ENCODE results near the gene R3HDML. TPM values are rescaled to one million over a fixed set of nuclear protein-coding genes. Genes with fewer than 3 reads are reported as not detected.

Gene R3HDML
- polyA plus RNA-seq, 3 donors = not detected

DNA sequence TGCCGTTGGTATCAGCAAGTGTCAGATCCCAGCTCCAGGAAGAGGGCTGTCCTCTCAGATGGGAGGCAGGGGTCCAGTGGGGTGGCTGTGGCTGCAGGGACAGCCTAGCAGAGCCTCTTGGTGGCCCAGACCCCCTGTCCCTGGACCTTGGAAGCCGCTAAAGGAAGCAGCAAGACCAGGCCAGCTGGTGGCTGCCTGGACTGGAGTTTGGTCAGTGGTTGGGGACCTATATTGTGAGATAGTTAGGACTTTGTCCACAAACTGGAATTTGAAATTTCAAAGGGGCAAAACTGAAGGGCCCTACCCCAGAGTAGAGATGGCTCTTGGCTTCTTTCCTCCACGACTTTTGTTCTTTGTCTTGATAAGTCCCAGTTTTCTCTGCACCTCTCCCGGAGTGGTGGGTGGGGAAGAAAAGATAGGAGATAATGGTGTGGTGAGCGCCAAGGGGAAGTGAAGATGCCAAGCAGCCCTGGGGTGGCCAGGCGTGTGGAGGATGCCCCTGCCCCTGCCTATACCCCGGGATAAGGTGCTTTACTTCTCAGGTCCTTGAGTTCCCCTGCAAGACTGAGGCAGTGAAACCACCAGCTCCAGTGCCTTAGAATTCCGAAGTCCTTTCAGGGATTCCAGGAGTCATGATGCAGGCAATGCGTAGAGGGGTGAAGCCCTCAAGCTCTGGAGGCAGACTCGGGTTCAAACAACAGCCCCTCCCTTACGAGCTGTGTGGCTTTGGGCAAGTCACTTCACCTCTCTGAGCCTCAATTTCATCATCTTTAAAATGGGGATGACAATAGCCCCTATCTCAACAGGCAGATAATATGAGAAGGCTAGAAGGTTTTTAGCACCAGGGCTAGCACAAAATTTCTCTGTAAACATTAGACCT is 58.9 kb downstream of the R3HDML start:
- H3K36me3 Mint-ChIP-seq = no peaks in the 10 kb centered on the region
- no peak overlapping the region for H3K4me3 ChIP-seq (replicated peaks in 1 of 3; ENCODE audit: low read depth in 2 of 3, low read length in 3 of 3)
- H4K20me1 ChIP-seq (ENCODE audit: insufficient read depth, low read length) = no peaks in the 10 kb centered on the region
- peaks cover 6% of the 10 kb centered on the region for H3K4me1 Mint-ChIP-seq
- H3K9me3 ChIP-seq (replicated peaks in 1 of 2; ENCODE audit: control insufficient read depth in 1 of 2, insufficient read depth in 1 of 2, low read length in 2 of 2) = no peaks in the 10 kb centered on the region
- H2AFZ ChIP-seq (ENCODE audit: insufficient read depth, low read depth, low read length, poor library complexity, severe bottlenecking) = no peak overlapping the region
- TF ChIP-seq, protein P1, sequence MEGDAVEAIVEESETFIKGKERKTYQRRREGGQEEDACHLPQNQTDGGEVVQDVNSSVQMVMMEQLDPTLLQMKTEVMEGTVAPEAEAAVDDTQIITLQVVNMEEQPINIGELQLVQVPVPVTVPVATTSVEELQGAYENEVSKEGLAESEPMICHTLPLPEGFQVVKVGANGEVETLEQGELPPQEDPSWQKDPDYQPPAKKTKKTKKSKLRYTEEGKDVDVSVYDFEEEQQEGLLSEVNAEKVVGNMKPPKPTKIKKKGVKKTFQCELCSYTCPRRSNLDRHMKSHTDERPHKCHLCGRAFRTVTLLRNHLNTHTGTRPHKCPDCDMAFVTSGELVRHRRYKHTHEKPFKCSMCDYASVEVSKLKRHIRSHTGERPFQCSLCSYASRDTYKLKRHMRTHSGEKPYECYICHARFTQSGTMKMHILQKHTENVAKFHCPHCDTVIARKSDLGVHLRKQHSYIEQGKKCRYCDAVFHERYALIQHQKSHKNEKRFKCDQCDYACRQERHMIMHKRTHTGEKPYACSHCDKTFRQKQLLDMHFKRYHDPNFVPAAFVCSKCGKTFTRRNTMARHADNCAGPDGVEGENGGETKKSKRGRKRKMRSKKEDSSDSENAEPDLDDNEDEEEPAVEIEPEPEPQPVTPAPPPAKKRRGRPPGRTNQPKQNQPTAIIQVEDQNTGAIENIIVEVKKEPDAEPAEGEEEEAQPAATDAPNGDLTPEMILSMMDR (IDR thresholded peaks at IDR 0.05) = no peak
- H3K36me3 ChIP-seq (replicated peaks in 1 of 2; ENCODE audit: control insufficient read depth in 1 of 2, insufficient read depth in 2 of 2, low read length in 2 of 2) = no peaks in the 10 kb centered on the region
- no peak overlapping the region for H3K4me3 Mint-ChIP-seq
- H3K27me3 ChIP-seq (ENCODE audit: control insufficient read depth in 2 of 2, insufficient read depth in 2 of 2, low read length in 2 of 2) = no peaks in the 10 kb centered on the region
- no peak overlapping the region for H3K27ac ChIP-seq (ENCODE audit: low read depth in 1 of 2, low read length in 2 of 2)
- intact Hi-C loops (cut with micrococcal nuclease) = no loop called here
- 66% methylated on average over 5 of the region's 11 CpGs for WGBS (ENCODE audit: insufficient coverage)
- peaks cover 0 to 2% (median 0%) of the 10 kb centered on the region in 7 donors for H3K9me3 Mint-ChIP-seq
- no peaks in the 10 kb centered on the region for H3K4me1 ChIP-seq (ENCODE audit: control insufficient read depth in 1 of 2, insufficient read depth in 2 of 2, low read length in 2 of 2)
- no peak overlapping the region for H3K9ac ChIP-seq (ENCODE audit: insufficient read depth, low read length, poor library complexity, severe bottlenecking)
- no peak for DNase-seq
- no peak overlapping the region for H3K27ac Mint-ChIP-seq
- H3K4me2 ChIP-seq (replicated peaks; ENCODE audit: extremely low read depth, low read length, poor library complexity, severe bottlenecking) = no peak overlapping the region
- H3K27me3 Mint-ChIP-seq (ENCODE audit: low read depth in 3 of 3) = peaks cover 0 to 7% (median 3%) of the 10 kb centered on the region in 3 donors
- no peaks in the 10 kb centered on the region for H3K79me2 ChIP-seq (ENCODE audit: insufficient read depth, low read length)

DNA sequence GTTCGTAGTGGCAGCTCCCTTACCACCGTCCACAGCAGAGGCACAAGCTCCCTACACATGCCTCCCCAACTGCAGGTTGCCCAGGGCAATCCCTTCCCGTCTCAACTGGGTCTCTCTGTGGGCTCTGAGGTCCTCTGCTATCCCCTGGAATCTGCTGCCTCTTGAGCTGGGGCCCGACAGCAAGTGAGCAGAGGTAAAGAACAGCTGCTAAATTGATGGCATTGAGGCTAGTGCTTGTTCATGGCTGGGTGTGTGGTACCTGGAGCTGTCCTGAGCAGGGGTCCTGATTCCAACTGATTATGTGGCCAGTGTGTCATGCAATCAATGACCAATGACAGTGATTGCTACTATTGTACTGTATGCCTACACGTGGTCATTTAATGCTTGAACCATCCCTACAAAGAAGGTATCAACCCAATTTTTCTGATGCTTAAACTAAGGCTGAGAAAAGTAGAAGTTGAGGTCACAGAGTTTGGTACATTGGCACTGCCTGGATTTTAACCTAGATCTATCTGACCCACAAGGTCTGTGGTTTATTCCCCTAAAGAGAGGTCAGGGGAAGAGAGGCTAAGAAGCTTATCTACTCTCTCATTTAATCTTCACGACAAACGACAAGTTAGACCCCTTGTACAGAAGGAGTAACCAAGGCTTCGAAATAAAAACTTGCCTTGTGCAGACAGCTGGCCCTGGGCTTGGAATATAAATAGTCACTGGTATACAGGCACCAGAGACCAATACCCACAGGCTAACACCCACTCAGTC is 59.7 kb downstream of the R3HDML start:
- Mint-ChIP-seq H3K9me3 (no peaks in the 10 kb centered on the region), H3K36me3 (no peaks in the 10 kb centered on the region), H3K4me1 (peaks cover 6% of the 10 kb centered on the region), H3K27ac (peak overlapping the region in 1 of 7 donors; percentile 28), H3K4me3 (no peak overlapping the region), H3K27me3 (ENCODE audit: low read depth in 3 of 3) (peaks cover 0 to 7% (median 3%) of the 10 kb centered on the region in 3 donors)
- no peaks in the 10 kb centered on the region for H3K79me2 ChIP-seq (ENCODE audit: insufficient read depth, low read length)
- TF ChIP-seq, protein P1 (IDR thresholded peaks at IDR 0.05) = no peak
- no peak overlapping the region for H3K9ac ChIP-seq (ENCODE audit: insufficient read depth, low read length, poor library complexity, severe bottlenecking)
- H3K4me2 ChIP-seq (replicated peaks; ENCODE audit: extremely low read depth, low read length, poor library complexity, severe bottlenecking) = no peak overlapping the region
- no peaks in the 10 kb centered on the region for H4K20me1 ChIP-seq (ENCODE audit: insufficient read depth, low read length)
- no peak overlapping the region for H3K4me3 ChIP-seq (replicated peaks in 1 of 3; ENCODE audit: low read depth in 2 of 3, low read length in 3 of 3)
- intact Hi-C loops (cut with micrococcal nuclease) = no loop called here
- H2AFZ ChIP-seq (ENCODE audit: insufficient read depth, low read depth, low read length, poor library complexity, severe bottlenecking) = no peak overlapping the region
- H3K4me1 ChIP-seq (ENCODE audit: control insufficient read depth in 1 of 2, insufficient read depth in 2 of 2, low read length in 2 of 2) = no peaks in the 10 kb centered on the region
- WGBS (ENCODE audit: insufficient coverage) = 100% methylated on average over 2 of the region's 8 CpGs
- H3K36me3 ChIP-seq (replicated peaks in 1 of 2; ENCODE audit: control insufficient read depth in 1 of 2, insufficient read depth in 2 of 2, low read length in 2 of 2) = no peaks in the 10 kb centered on the region
- H3K27ac ChIP-seq (ENCODE audit: low read depth in 1 of 2, low read length in 2 of 2) = no peak overlapping the region
- H3K27me3 ChIP-seq (ENCODE audit: control insufficient read depth in 2 of 2, insufficient read depth in 2 of 2, low read length in 2 of 2) = no peaks in the 10 kb centered on the region
- DNase-seq = no peak
- H3K9me3 ChIP-seq (replicated peaks in 1 of 2; ENCODE audit: control insufficient read depth in 1 of 2, insufficient read depth in 1 of 2, low read length in 2 of 2) = no peaks in the 10 kb centered on the region
